ENCODE measurements around the gene GPM6B. TPM values are rescaled to one million over a fixed set of nuclear protein-coding genes. Genes with fewer than 3 reads are reported as not detected.
A peak's percentile ranks its signal among the peaks of the same experiment; 100 is the strongest.
"Not testable (repeated sequence)": the region's sequence is repeated elsewhere in the genome, so short reads cannot be mapped to it uniquely, and the experiment has no call there.

The GPM6B gene
- total RNA-seq, 1 donor from 2014 or later = 6.2 TPM

GRCh38 chrX:13741695-13742094 lies 75.2 kb downstream of the GPM6B start:
- H3K36me3 Mint-ChIP-seq = peaks cover 4% of the 10 kb centered on the region
- no peak for DNase-seq (ENCODE audit: low spot score in 2 of 2, unreplicated experiment in 2 of 2)
- H3K4me3 Mint-ChIP-seq = no peak overlapping the region
- no peak for TF ChIP-seq CTCF (IDR thresholded peaks at IDR 0.05; ENCODE audit: unreplicated experiment)
- no peaks in the 10 kb centered on the region for H3K27me3 Mint-ChIP-seq (ENCODE audit: low read depth)
- peaks cover 2% of the 10 kb centered on the region for H3K4me1 Mint-ChIP-seq
- no peak overlapping the region for H3K27ac Mint-ChIP-seq
- peaks cover 10% of the 10 kb centered on the region for H3K9me3 Mint-ChIP-seq

GRCh38 chrX:13734278-13735172 lies 82.4 kb downstream of the GPM6B start, which contains the start of the genes OFD1 and TRAPPC2:
Gene OFD1 (plus strand): TSS chrX:13734748. CDS start chrX:13735072, 324 bp downstream.
Gene TRAPPC2 (minus strand): TSS chrX:13734620. CDS start chrX:13719963, 14,657 bp downstream.
- DNase-seq (ENCODE audit: low spot score in 2 of 2, unreplicated experiment in 2 of 2) = peak; percentile 73 to 85
- Mint-ChIP-seq H3K9me3 (peaks cover 12% of the 10 kb centered on the region), H3K27ac (peak within 1 kb of the TSS; percentile 97), H3K4me3 (peak within 1 kb of the TSS; percentile 96), H3K36me3 (peaks cover 5% of the 10 kb centered on the region), H3K27me3 (ENCODE audit: low read depth) (no peaks in the 10 kb centered on the region), H3K4me1 (peaks cover 26% of the 10 kb centered on the region)
- TF ChIP-seq CTCF (IDR thresholded peaks at IDR 0.05; ENCODE audit: unreplicated experiment) = no peak

GRCh38 chrX:13733506-13733905 lies 83.4 kb downstream of the GPM6B start:
- no peak for TF ChIP-seq CTCF (IDR thresholded peaks at IDR 0.05; ENCODE audit: unreplicated experiment)
- no peak for DNase-seq (ENCODE audit: low spot score in 2 of 2, unreplicated experiment in 2 of 2)
- no peaks in the 10 kb centered on the region for H3K27me3 Mint-ChIP-seq (ENCODE audit: low read depth)
- H3K4me1 Mint-ChIP-seq = peaks cover 26% of the 10 kb centered on the region
- H3K36me3 Mint-ChIP-seq = peaks cover 12% of the 10 kb centered on the region
- peak overlapping the region; percentile 96 for H3K4me3 Mint-ChIP-seq
- peak overlapping the region; percentile 97 for H3K27ac Mint-ChIP-seq
- H3K9me3 Mint-ChIP-seq = peaks cover 16% of the 10 kb centered on the region

- Mint-ChIP-seq H3K4me1 (peaks cover 26% of the 10 kb centered on the region), H3K27ac (peak overlapping the region; percentile 36), H3K36me3 (peaks cover 22% of the 10 kb centered on the region), H3K27me3 (ENCODE audit: low read depth) (no peaks in the 10 kb centered on the region), H3K4me3 (no peak overlapping the region), H3K9me3 (peaks cover 25% of the 10 kb centered on the region)
- TF ChIP-seq CTCF (IDR thresholded peaks at IDR 0.05; ENCODE audit: unreplicated experiment) = no peak
- DNase-seq (ENCODE audit: low spot score in 2 of 2, unreplicated experiment in 2 of 2) = no peak
These were observed 84.4 kb downstream of the GPM6B start for GRCh38 chrX:13732246-13733067.

GRCh38 chrX:13730523-13730922 lies 86.4 kb downstream of the GPM6B start:
- Mint-ChIP-seq H3K36me3 (peaks cover 39% of the 10 kb centered on the region), H3K9me3 (peaks cover 44% of the 10 kb centered on the region), H3K4me1 (peaks cover 16% of the 10 kb centered on the region)
- H3K4me3 Mint-ChIP-seq; H3K27me3 Mint-ChIP-seq (ENCODE audit: low read depth); H3K27ac Mint-ChIP-seq; DNase-seq (ENCODE audit: low spot score in 2 of 2, unreplicated experiment in 2 of 2): not testable (repeated sequence)

GRCh38 chrX:13726583-13726982 lies 90.3 kb downstream of the GPM6B start:
- Mint-ChIP-seq H3K36me3 (peaks cover 46% of the 10 kb centered on the region), H3K9me3 (peaks cover 52% of the 10 kb centered on the region)
- H3K27me3 Mint-ChIP-seq (ENCODE audit: low read depth); H3K4me1 Mint-ChIP-seq; H3K27ac Mint-ChIP-seq; DNase-seq (ENCODE audit: low spot score in 2 of 2, unreplicated experiment in 2 of 2); H3K4me3 Mint-ChIP-seq: not testable (repeated sequence)

- H3K4me3 Mint-ChIP-seq; DNase-seq (ENCODE audit: low spot score in 2 of 2, unreplicated experiment in 2 of 2); H3K27ac Mint-ChIP-seq; H3K27me3 Mint-ChIP-seq (ENCODE audit: low read depth): not testable (repeated sequence)
- peaks cover 42% of the 10 kb centered on the region for H3K36me3 Mint-ChIP-seq
- peaks cover 14% of the 10 kb centered on the region for H3K4me1 Mint-ChIP-seq
- H3K9me3 Mint-ChIP-seq = peaks cover 48% of the 10 kb centered on the region
These were observed 92.0 kb downstream of the GPM6B start for GRCh38 chrX:13724878-13725277.

Data from mesothelial cell of epicardium (in vitro differentiated cells).